Left lung (tissue), 10 donors: Measurements from ENCODE around the gene PLB1. TPM values are rescaled to one million over a fixed set of nuclear protein-coding genes. Genes with fewer than 3 reads are reported as not detected.

Experiments
- ATAC-seq: fragments of 200-7000 bp; cut with Tn5 transposase; one replicate; pipeline ENCODE4 v1.9.1; 2020; ENCODE audit warnings: moderate library complexity
- DNase-seq, 4 donors: peaks; one replicate each; pipeline ENCODE4 v3.0.0-alpha.2; 2013 to 2020
- H3K27ac ChIP-seq, 2 donors: fragments of 200-600 bp; sonication (generic) in 1 of 2; one replicate each; pipeline versions ENCODE4 v1.5.0 to v1.8.0; 2020 to 2021
- H3K27me3 ChIP-seq, 2 donors: fragments of 200-600 bp; sonication (generic) in 1 of 2; one replicate each; pipeline versions ENCODE4 v1.5.0 to v1.8.0; 2020 to 2021
- H3K36me3 ChIP-seq, 2 donors: fragments of 200-600 bp; sonication (generic) in 1 of 2; one replicate each; pipeline versions ENCODE4 v1.5.0 to v1.8.0; 2020 to 2021
- H3K4me1 ChIP-seq, 2 donors: fragments of 200-600 bp; one replicate each; pipeline ENCODE4 v1.8.0; 2021
- H3K4me3 ChIP-seq, 2 donors: fragments of 200-600 bp; sonication (generic) in 1 of 2; one replicate each; pipeline versions ENCODE4 v1.5.0 to v1.8.0; 2020 to 2021; ENCODE audit warnings: mild to moderate bottlenecking in 1 of 2
- H3K9me3 ChIP-seq, 2 donors: fragments of 200-600 bp; sonication (generic) in 1 of 2; one replicate each; pipeline versions ENCODE4 v1.5.0 to v1.8.0; 2020 to 2021
- CTCF ChIP-seq, 2 donors: fragments of 200-600 bp; sonication (generic) in 1 of 2; IDR thresholded peaks; one replicate each; pipeline versions ENCODE4 v1.5.0 to v1.8.0; 2021; ENCODE audit warnings: antibody characterized with exemption in 2 of 2
- intact Hi-C, 2 donors: fragments of 100-400 bp; cut with DNase I; formaldehyde crosslinking; loops; one replicate each; pipeline versions ENCODE4 v1.11.2 to v1.14.2; 2022
- polyA plus RNA-seq, 6 donors: library from polyadenylated mRNA; unstranded; fragments of 120-200 nt; gene quantifications; one replicate each; pipeline ENCODE4 v1.2.1, GENCODE V29; 2013; ENCODE audit not compliant: insufficient read length in 6 of 6
- total RNA-seq, 2 donors: library from RNA; stranded (reverse); fragmentation: NEBNext Ultra II Directional; extraction: Animal tissue kit (Norgen Biotek cat#: 25700); gene quantifications; one replicate each; pipeline ENCODE4 v1.2.1, GENCODE V29; 2021
- donor health status: DM: no; HTN: yes; CAD: no.
- donor health status: DM: no; HTN: no; CAD: no.

Gene PLB1
- total and polyA plus RNA-seq, 8 donors, result 0.94 to 6.8 (median 1.9) TPM

DNA sequence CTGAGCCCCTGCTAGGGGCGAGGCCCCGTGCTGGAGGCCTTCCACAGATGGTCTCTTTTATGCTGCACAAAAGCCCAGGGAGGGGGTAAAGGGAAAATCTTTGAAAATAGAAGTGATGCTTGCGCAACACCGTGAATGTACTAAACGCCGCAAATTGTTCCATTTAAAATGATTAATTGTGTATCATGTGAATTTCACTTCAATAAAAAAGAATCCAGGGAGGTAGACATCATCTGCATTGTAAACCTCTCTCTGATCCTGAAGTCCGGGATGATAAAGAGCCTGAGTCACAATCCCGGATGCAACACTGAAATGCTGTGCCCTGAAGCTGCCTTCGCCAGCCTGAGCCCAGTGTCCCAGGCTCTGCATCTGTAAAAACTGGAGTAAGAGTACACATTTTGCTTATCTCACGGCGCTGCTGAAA is 148.1 kb downstream of the PLB1 start:
- ATAC-seq (peak; percentile 21), DNase-seq (peak in 1 of 4 donors; percentile 52)
- no peaks in the 10 kb centered on the region for H3K27me3 ChIP-seq
- no peak overlapping the region for H3K4me3 ChIP-seq
- H3K9me3 ChIP-seq, result no peaks in the 10 kb centered on the region
- no peak for TF ChIP-seq CTCF (IDR thresholded peaks at IDR 0.05)
- intact Hi-C loops, result no loop called here
- H3K4me1 ChIP-seq, result peaks cover 0 to 6% of the 10 kb centered on the region in 2 donors
- H3K36me3 ChIP-seq, result no peaks in the 10 kb centered on the region
- peak overlapping the region in 1 of 2 donors; percentile 21 for H3K27ac ChIP-seq

DNA sequence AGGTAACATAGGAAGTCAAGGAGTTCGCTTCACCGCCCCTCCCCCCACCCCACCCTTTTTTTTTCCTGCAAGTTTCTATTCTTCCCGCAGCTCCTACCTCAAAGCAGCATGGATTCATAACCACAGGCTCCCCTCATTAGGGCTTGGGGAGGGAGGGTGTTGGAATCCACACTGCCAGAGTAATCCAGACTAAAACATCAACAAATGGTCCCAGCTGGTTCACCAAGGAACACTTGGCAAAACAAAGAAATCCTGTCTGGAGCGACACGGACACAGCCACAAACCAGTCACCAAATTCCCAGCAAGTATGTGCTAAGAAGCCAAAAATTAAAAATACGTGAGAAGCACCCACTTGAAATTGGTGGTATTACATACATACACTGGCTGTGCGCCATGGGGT is 148.9 kb downstream of the PLB1 start:
- Histone ChIP-seq H3K36me3 (no peaks in the 10 kb centered on the region), H3K27ac (no peak overlapping the region), H3K4me3 (no peak overlapping the region), H3K9me3 (no peaks in the 10 kb centered on the region), H3K4me1 (peaks cover 0 to 6% of the 10 kb centered on the region in 2 donors), H3K27me3 (no peaks in the 10 kb centered on the region)
- no peak for TF ChIP-seq CTCF (IDR thresholded peaks at IDR 0.05)
- intact Hi-C loops, result no loop called here
- no peak for ATAC-seq
- no peak for DNase-seq

- intact Hi-C loops, result no loop called here
- H3K9me3 ChIP-seq, result no peaks in the 10 kb centered on the region
- DNase-seq (no peak), ATAC-seq (no peak)
- TF ChIP-seq CTCF (IDR thresholded peaks at IDR 0.05), result no peak
- peaks cover 0 to 6% of the 10 kb centered on the region in 2 donors for H3K4me1 ChIP-seq
- H3K27ac ChIP-seq, result no peak overlapping the region
- H3K36me3 ChIP-seq, result no peaks in the 10 kb centered on the region
- no peak overlapping the region for H3K4me3 ChIP-seq
- no peaks in the 10 kb centered on the region for H3K27me3 ChIP-seq
These were observed 149.7 kb downstream of the PLB1 start for GRCh38 chr2:28645553-28645952.

DNA sequence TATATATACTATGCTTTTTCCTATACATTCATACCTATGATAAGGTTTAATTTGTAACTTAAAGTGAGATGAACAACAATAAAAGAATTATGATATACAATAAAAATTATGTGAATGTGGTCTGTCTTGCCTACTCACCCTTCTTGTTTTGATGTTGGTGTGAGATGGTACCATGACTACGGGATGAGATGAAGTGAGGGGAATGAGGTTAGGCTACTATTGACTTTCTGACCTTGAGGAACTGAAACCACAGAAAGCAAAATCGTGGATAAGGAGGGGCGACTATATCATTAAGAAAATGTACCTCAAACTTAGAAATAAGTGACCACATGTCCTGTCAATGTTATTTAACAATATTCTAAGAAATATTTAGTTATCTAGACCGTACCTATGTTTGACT is 151.8 kb downstream of the PLB1 start:
- no peak overlapping the region for H3K4me3 ChIP-seq
- DNase-seq (no peak), ATAC-seq (no peak)
- peaks cover 0 to 6% of the 10 kb centered on the region in 2 donors for H3K4me1 ChIP-seq
- no peaks in the 10 kb centered on the region for H3K36me3 ChIP-seq
- H3K27me3 ChIP-seq, result no peaks in the 10 kb centered on the region
- no peak for TF ChIP-seq CTCF (IDR thresholded peaks at IDR 0.05)
- no peak overlapping the region for H3K27ac ChIP-seq
- H3K9me3 ChIP-seq, result no peaks in the 10 kb centered on the region
- intact Hi-C loops, result no loop called here

DNA sequence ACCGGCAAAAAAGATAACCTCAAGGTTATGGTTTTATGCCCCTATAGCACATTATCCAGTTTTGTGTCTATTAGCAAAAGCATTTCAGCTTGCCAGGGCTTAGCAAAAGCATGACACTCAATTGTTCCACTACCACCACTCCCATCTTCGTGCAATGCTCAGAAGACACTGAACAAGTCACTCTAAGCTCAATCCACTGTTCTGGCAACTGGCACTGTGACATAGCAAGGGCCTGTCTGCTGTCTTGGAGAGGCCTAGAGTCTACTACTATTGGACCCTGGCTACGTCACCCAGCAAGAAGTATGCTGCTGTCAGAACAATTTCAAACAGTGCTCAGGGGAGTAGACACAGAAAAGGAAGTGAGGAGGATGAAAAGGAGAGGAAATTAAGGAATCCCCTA is 152.3 kb downstream of the PLB1 start:
- Histone ChIP-seq H3K27me3 (no peaks in the 10 kb centered on the region), H3K36me3 (no peaks in the 10 kb centered on the region), H3K4me1 (peaks cover 0 to 6% of the 10 kb centered on the region in 2 donors), H3K27ac (no peak overlapping the region), H3K4me3 (no peak overlapping the region), H3K9me3 (no peaks in the 10 kb centered on the region)
- ATAC-seq, result peak; percentile 31
- intact Hi-C loops, result no loop called here
- DNase-seq, result no peak
- no peak for TF ChIP-seq CTCF (IDR thresholded peaks at IDR 0.05)
